Neural progenitor cell (in vitro differentiated cells): ENCODE measurements around the gene RNF126. TPM values are rescaled to one million over a fixed set of nuclear protein-coding genes. Genes with fewer than 3 reads are reported as not detected.

Experiments
- DNase-seq: peaks from one replicate; pipeline ENCODE4 v3.0.0-alpha.2; 2016; ENCODE audit warnings: low spot score
- H2AFZ ChIP-seq: fragments of 200-600 bp; sonication (generic); replicated peaks from 2 replicates; pipeline ENCODE4 v1.6.1; 2016; ENCODE audit warnings: antibody characterized with exemption
- H3F3A ChIP-seq: fragments of 200-600 bp; sonication (generic); 2 replicates; pipeline ENCODE4 v1.6.1; 2016; ENCODE audit warnings: antibody characterized with exemption, low read depth
- H3K27ac ChIP-seq: fragments of 200-600 bp; sonication (generic); 2 replicates; pipeline ENCODE4 v1.5.1; 2016; ENCODE audit warnings: mild to moderate bottlenecking
- H3K27me3 ChIP-seq: fragments of 200-600 bp; sonication (generic); 2 replicates; pipeline ENCODE4 v1.6.1; 2016; ENCODE audit warnings: mild to moderate bottlenecking, moderate library complexity
- H3K36me3 ChIP-seq: fragments of 200-600 bp; sonication (generic); 2 replicates; pipeline ENCODE4 v1.5.1; 2016
- H3K4me1 ChIP-seq: fragments of 200-600 bp; sonication (generic); 2 replicates; pipeline ENCODE4 v1.6.1; 2016; ENCODE audit warnings: mixed run types
- H3K4me2 ChIP-seq: fragments of 200-600 bp; sonication (generic); 2 replicates; pipeline ENCODE4 v1.6.1; 2016
- H3K4me3 ChIP-seq: fragments of 200-600 bp; sonication (generic); 2 replicates; pipeline ENCODE4 v1.5.1; 2016
- H3K79me2 ChIP-seq: fragments of 200-600 bp; sonication (generic); 2 replicates; pipeline ENCODE4 v1.6.1; 2016; ENCODE audit warnings: low read depth
- H3K9ac ChIP-seq: fragments of 200-600 bp; sonication (generic); 2 replicates; pipeline ENCODE4 v1.6.1; 2016
- H3K9me3 ChIP-seq: fragments of 200-600 bp; sonication (generic); 2 replicates; pipeline ENCODE4 v1.5.1; 2016; ENCODE audit warnings: low read depth
- H4K20me1 ChIP-seq: fragments of 200-600 bp; sonication (generic); 2 replicates; pipeline ENCODE4 v1.6.1; 2016; ENCODE audit warnings: low read depth
- H3K27ac Mint-ChIP-seq: 3 replicates; pipeline ENCODE4 v1.8.0; 2021; ENCODE audit warnings: mixed read lengths
- H3K27me3 Mint-ChIP-seq: 2 replicates; pipeline ENCODE4 v1.8.0; 2022; ENCODE audit warnings: low read depth, mild to moderate bottlenecking, inconsistent platforms, moderate library complexity, mixed read lengths; ENCODE audit not compliant: insufficient read depth
- H3K36me3 Mint-ChIP-seq: 3 replicates; pipeline ENCODE4 v1.8.0; 2021; ENCODE audit warnings: mixed read lengths
- H3K4me1 Mint-ChIP-seq: 3 replicates; pipeline ENCODE4 v1.8.0; 2021; ENCODE audit warnings: mixed read lengths
- H3K4me3 Mint-ChIP-seq: 3 replicates; pipeline ENCODE4 v1.8.0; 2021; ENCODE audit warnings: mild to moderate bottlenecking, moderate library complexity, mixed read lengths
- H3K9me3 Mint-ChIP-seq: 3 replicates; pipeline ENCODE4 v1.8.0; 2020; ENCODE audit warnings: mixed read lengths
- CTCF ChIP-seq: fragments of 200-600 bp; sonication (generic); IDR thresholded peaks from 2 replicates; pipeline ENCODE4 v1.5.1; 2017; ENCODE audit warnings: antibody characterized with exemption, mild to moderate bottlenecking
- EZH2 ChIP-seq: fragments of 200-600 bp; sonication (generic); IDR thresholded peaks from 2 replicates; pipeline ENCODE4 v1.6.1; 2017; ENCODE audit warnings: antibody characterized with exemption, mild to moderate bottlenecking, moderate library complexity
- EZH2phosphoT487 ChIP-seq: fragments of 200-600 bp; sonication (generic); IDR thresholded peaks from 2 replicates; pipeline ENCODE4 v1.6.1; 2017; ENCODE audit warnings: antibody characterized with exemption
- total RNA-seq: library from RNA; depleted of rRNA; stranded (reverse); fragments of >200 nt; gene quantifications from 2 replicates; pipeline ENCODE4 v1.2.3, GENCODE V29; 2015; ENCODE audit warnings: low replicate concordance

RNF126 gene
- total RNA-seq, 1 donor from 2014 or later = 9.7 TPM

GRCh38 chr19:643736-644135, 19.3 kb downstream of the RNF126 start:
- Histone ChIP-seq H3K27ac (no peak overlapping the region), H3F3A (peaks cover 11% of the 10 kb centered on the region), H3K79me2 (no peaks in the 10 kb centered on the region), H3K27me3 (peaks cover 16% of the 10 kb centered on the region), H3K4me3 (no peak overlapping the region), H2AFZ (no peak overlapping the region), H3K4me1 (no peaks in the 10 kb centered on the region), H3K9me3 (no peaks in the 10 kb centered on the region), H4K20me1 (peaks cover 21% of the 10 kb centered on the region), H3K4me2 (no peak overlapping the region), H3K36me3 (no peaks in the 10 kb centered on the region), H3K9ac (no peak overlapping the region)
- TF ChIP-seq EZH2 (no peak), CTCF (no peak), EZH2phosphoT487 (no peak)
- Mint-ChIP-seq H3K27me3 (peaks cover 9% of the 10 kb centered on the region), H3K9me3 (no peaks in the 10 kb centered on the region), H3K36me3 (peaks cover 3% of the 10 kb centered on the region), H3K27ac (no peak overlapping the region), H3K4me1 (peaks cover 4% of the 10 kb centered on the region), H3K4me3 (no peak overlapping the region)
- no peak for DNase-seq

GRCh38 chr19:642767-643727, 20.0 kb downstream of the RNF126 start:
- H3K4me2 ChIP-seq = no peak overlapping the region
- Mint-ChIP-seq H3K4me3 (no peak overlapping the region), H3K27me3 (peaks cover 9% of the 10 kb centered on the region), H3K9me3 (no peaks in the 10 kb centered on the region), H3K36me3 (peaks cover 3% of the 10 kb centered on the region), H3K27ac (no peak overlapping the region), H3K4me1 (peaks cover 4% of the 10 kb centered on the region)
- no peaks in the 10 kb centered on the region for H3K9me3 ChIP-seq
- H3K36me3 ChIP-seq = no peaks in the 10 kb centered on the region
- peaks cover 26% of the 10 kb centered on the region for H4K20me1 ChIP-seq
- H3K27me3 ChIP-seq = peaks cover 23% of the 10 kb centered on the region
- H3K9ac ChIP-seq = no peak overlapping the region
- no peaks in the 10 kb centered on the region for H3K4me1 ChIP-seq
- H2AFZ ChIP-seq = no peak overlapping the region
- H3F3A ChIP-seq = peaks cover 11% of the 10 kb centered on the region
- no peak for DNase-seq
- H3K4me3 ChIP-seq = no peak overlapping the region
- TF ChIP-seq EZH2phosphoT487 = no peak
- no peak for TF ChIP-seq EZH2
- TF ChIP-seq CTCF = no peak
- no peaks in the 10 kb centered on the region for H3K79me2 ChIP-seq
- H3K27ac ChIP-seq = no peak overlapping the region

GRCh38 chr19:641702-642101, 21.3 kb downstream of the RNF126 start:
- Histone ChIP-seq H3K9me3 (no peaks in the 10 kb centered on the region), H3K36me3 (no peaks in the 10 kb centered on the region), H3K4me1 (no peaks in the 10 kb centered on the region), H3K79me2 (no peaks in the 10 kb centered on the region), H2AFZ (no peak overlapping the region), H3K4me2 (no peak overlapping the region), H3K27me3 (peaks cover 36% of the 10 kb centered on the region), H4K20me1 (peaks cover 21% of the 10 kb centered on the region), H3F3A (peaks cover 18% of the 10 kb centered on the region), H3K9ac (no peak overlapping the region), H3K4me3 (no peak overlapping the region), H3K27ac (no peak overlapping the region)
- no peaks in the 10 kb centered on the region for H3K9me3 Mint-ChIP-seq
- TF ChIP-seq EZH2phosphoT487 = no peak
- TF ChIP-seq EZH2 = no peak
- TF ChIP-seq CTCF = no peak
- H3K36me3 Mint-ChIP-seq = peaks cover 3% of the 10 kb centered on the region
- peaks cover 4% of the 10 kb centered on the region for H3K4me1 Mint-ChIP-seq
- H3K27me3 Mint-ChIP-seq = peaks cover 11% of the 10 kb centered on the region
- no peak overlapping the region for H3K27ac Mint-ChIP-seq
- H3K4me3 Mint-ChIP-seq = no peak overlapping the region
- DNase-seq = no peak
